Activated T-cell treated with anti-CD3 and anti-CD28 coated beads, Interleukin-2, amount 50 U/mL, for 48 hours (primary cell): Measurements from ENCODE around the gene CHST6.
"Not testable (repeated sequence)": the region's sequence is repeated elsewhere in the genome, so short reads cannot be mapped to it uniquely, and the experiment has no call there.

ENCODE experiments used
- DNase-seq, 2 experiments: peaks; one replicate each; pipeline ENCODE4 v3.0.0-alpha.2; 2020

Gene CHST6

DNA sequence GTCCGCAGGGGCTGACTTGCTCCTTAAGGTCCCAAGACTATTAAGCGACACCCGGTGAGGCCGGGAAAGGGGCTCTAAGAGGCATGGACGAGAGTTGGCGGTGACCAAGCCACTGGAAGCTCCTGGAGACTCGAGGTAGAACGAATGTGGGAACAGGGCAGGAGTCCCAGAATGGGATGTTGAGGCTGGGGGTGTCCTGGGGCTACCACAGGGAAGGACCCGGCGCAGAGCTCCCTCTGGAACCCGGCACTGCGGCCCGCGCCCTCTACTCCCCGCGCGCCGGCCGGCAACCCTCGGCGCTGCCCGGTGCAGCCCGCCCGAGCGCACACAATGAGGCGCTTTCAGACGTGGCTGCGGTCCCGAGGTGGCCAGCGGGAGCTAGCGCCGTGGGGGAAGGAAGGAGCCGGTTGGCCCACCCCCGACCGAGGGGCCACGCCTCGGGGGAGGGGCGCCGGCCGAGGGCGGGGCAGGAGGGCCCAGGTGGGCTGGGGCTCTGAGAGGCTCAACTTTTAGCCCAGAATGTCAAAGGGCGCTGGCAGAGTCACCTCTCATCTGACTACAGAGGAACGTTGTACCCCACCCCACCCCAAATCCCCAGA lies at the start of gene CHST6:
Gene CHST6, minus strand, starts transcription at position 366 of the 599 bp plus-strand sequence. CDS start 15,613 bp downstream, outside the sequence.
- peak; percentile 37 to 55 for DNase-seq

DNA sequence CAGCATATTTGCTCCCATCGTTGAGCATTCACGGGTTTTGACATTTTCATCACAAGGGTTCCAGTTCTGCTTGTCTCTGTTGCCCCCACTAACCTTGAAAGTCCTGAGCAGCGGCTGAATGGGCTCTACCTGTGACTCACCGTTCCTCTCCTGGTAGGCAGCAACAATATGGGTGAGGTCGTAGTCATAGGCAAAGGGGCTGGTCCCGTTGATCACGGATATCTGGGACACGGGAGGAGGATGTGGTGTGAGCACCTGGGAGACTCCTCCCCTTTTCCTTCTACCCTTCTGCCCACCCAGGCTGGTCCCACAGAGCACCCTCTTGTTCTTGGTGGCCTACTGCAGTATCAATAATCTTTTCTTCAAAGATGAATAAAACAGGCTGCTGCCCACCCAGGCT lies 47.2 kb upstream of the CHST6 start:
- DNase-seq = not testable (repeated sequence)

DNA sequence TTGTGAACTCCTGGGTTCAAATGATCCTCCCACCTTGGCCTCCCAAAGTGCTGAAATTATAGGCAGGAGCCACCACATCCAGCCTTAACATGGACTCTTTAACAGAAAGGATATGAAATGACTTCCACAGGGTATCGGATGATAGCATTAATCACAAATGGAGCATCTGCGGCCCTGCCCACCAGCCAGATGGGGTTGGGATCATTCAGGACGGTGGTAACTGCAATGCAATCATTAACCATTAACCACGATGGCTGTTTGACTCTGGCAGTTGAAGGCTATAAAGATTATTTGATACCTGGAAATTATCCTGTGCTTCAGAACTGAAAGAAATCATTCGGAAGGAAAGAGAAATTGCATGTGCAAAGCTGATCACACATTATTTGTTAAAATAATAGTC lies 46.0 kb upstream of the CHST6 start:
- DNase-seq = no peak

DNA sequence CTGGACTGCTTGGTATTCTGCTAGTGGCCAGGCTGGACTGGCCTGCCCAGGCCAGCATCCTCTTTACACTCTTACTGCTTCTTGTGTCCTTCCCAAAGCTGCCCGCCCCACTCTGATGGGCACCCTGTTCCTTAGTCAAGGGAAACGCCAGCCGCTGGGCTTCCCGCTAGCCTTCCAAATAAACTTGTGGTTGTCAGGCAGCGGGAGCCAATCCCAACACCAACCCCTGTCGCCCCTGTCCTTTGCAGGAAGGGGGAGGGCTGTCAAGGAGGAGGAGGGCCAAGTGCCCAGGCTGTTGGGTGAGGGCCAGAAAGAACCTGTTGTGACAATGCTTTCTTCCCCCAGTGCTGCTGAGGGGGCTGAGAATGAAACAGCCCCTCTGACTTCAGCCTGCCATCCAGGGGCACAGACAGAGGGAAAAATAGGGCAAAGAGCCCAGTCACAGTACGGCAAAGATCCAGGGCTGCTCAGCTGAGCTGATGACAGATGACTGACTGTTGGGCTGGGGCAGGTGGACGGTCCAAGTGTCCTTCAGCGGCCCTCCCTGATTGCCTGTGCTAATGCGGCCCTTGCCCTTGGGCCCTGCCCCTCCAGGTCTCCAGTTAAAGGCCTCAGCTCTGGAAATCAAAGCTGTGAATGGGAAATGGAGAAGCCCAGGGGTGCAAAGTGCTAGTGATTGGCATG lies 43.8 kb upstream of the CHST6 start:
- DNase-seq = not testable (repeated sequence)

DNA sequence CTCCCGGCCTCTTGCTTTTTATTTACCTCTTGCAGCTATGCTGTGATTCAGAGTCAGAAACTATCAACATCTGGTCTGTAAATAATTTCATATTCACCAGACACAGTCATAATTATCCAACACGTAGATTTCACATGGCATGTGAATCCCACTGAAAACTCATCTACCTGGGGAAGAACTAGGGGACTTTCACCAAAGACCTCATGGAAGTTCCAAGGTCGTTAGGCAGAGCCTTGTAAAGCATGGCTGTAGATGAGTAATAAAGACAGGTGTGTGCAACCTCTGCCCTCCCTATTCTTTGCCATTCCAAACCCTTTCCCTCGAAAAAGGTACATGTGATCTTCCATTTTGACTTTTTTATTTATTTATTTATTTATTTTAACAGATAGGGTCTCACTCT lies 42.5 kb upstream of the CHST6 start:
- DNase-seq = no peak

DNA sequence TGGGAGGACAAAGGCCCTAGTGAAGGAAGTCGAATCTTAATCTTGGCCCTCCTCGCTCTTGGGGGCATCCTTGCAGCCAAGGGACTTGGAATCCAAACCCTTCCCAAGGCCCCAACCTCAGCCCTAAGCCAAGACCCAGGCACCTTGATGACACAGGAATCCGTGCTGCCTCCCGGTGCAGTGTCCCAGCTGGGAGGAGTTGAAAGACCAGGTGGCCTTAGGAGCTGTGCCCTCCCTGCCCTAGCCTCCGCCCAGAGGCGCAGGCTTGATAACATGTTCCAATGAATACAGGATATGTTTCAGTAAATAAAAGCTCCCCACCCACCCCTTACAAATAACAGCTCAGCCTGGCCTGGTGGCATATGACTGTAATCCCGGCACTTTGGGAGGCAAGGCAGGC lies 40.7 kb upstream of the CHST6 start, which contains the start of gene CHST5:
Gene CHST5, minus strand, starts transcription at position 208 of the 400 bp plus-strand sequence. CDS start 5,724 bp downstream, outside the sequence.
- no peak for DNase-seq

DNA sequence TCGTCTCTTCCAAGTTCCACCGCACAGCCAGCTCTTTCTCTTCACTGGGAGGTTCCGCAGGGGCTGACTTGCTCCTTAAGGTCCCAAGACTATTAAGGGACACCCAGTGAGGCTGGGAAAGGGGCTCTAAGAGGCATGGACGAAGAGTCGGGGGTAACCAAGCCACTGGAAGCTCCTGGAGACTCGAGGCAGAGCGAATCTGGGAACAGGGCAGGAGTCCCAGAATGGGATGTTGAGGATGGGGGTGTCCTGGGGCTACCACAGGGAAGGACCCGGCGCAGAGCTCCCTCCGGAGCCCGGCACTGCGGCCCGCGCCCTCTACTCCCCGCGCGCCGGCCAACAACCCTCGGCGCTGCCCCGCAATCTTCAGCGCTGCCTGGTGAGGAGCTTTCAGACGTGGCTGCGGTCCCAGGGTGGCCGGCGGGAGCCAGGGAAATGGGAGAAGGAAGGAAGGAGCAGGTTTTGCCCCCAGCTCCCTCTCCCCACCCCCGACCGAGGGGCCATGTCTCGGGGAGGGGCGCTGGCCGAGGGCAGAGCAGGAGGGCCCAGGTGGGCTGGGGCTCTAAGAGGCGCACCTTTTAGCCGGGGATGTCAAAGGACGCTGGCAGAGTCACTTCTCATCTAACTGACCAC lies 40.1 kb upstream of the CHST6 start:
- DNase-seq = no peak

DNA sequence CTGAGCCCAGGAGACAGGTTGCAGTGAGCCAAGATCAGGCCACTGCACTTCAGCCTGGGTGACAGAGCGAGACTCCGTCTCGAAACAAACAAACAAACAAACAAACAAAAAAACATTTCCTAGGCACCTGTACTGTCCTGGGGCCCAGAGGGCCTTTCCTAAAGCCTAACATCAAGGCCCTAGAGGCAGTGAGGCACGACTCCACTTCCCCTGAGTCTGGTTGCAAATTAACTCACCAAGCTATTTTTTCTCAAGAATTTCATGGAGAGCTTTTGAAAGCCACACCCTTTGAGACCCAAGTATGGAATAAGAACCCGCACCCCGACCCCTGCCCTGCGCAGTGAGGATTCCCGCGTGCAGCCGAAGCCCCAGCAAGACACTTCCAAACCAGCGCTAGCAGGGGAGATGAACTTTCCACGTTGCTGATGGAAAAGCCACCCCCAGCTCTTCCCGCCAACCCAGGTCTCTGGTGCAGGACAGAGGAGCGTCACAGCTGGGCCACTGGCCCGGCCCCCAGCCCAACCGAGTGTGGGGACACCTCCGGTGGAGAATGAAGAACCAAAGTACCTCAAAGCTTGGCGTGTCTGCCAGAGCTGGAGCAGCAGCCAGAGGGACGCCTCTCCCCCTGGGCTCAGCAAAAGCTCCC lies 39.4 kb upstream of the CHST6 start:
- no peak for DNase-seq

DNA sequence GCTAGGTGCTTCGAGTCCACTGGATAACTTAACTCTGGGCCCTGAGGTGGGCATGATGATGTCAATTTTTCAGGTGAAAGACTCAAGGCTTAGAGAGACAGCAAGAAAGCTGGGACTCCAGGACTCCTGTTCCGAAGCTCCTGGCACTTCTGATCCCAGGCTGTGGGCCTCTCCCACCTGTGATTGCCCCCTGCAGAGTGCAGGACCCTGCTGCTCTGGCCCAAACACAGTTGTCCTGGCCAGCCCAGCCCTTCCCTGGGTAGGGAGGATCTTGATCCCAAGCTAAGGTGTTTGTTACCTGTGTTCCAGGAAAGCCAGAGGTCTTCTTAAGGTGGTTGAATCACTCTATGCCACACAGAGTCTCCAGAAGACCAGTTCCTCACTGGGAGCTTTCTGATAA lies 37.5 kb upstream of the CHST6 start:
- DNase-seq = no peak

DNA sequence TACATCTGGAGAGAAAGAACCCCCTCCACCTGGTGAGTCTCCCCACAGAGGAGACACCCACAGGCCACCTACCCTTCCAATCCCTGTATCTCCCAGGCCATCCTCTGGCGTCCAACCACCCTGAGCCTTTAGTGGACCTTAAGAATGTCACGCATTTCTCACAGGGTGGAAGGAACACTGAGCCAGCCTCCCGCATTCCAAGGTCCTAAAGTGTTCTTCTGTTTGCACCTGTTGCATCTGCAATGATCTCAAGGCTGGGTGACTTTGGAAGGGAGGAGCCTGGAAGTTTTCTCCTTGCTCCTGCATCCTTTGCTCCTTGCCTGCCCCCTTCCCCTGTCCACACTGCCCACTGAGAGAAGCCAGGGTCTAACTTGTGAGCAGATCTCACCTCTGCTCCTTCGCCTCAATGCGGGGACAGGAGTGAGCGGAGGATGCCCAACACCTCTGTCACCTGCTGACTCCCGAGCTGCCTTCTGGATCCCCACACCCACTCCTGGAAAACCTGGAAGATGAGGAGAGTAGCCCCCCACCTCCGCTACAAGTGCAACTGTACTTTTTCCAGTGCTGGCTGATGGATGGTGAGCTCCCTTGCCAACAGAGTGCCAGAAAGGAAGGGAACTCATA lies 37.0 kb upstream of the CHST6 start:
- DNase-seq = no peak

DNA sequence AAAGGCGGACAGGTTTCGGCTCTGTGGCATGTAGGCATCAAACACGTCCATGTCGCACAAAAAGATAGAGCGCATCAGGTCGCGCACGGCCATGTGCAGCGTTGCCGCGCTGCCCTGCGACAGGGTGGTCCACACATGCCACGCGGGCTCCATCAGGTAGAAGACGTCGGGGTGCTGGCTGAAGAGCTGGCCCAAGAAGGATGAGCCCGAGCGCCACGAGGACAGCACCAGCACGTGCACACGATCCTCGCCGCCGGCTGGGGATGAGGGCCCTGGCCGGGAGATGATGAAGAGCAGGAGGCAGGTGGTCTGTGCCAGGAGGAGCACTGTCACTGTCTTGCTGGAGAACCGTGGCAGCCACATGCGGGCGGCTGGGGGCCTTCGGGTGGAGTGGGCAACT lies 34.7 kb upstream of the CHST6 start:
- DNase-seq = no peak

DNA sequence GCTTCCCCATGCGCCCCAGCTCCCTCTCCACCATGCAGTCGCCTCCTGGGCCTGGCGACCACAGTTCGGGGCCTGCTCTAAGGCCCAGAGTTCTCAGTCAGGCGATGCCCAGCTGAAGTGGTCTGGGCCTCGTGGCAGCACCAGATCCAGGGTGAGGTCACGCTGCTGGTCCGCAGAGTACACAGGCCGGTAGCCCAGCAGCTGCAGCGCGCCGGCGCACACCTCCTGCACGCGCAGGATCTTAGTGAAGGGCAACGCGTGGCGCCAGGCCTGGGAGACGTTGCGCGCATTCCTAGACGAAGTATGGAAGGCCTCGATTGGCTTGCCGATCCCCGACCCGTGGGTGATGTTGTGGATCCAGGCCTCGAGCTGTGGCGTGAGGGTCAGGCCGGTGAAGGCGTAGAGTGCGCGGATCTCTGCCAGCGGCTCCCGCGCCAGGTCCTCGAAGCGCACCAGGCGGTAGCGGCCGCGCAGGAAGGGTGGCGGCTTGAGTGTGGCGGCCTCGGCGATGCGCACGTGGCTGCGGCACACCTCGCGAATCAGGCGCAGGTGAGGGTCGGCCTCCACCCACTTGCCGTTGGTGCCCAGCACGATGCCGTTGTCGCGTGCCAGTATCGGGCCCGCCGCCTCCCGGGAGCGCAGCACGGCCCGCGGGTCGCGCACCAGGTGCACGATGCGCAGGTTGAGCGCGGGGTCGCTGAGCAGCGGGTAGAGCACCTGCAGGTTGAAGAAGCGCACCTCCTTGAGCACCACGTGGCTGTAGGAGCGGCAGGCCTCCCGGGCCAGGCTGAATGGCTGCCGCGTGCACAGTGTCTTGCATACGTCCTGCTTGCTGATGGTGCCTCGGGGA lies 34.0 kb upstream of the CHST6 start:
- DNase-seq = no peak

DNA sequence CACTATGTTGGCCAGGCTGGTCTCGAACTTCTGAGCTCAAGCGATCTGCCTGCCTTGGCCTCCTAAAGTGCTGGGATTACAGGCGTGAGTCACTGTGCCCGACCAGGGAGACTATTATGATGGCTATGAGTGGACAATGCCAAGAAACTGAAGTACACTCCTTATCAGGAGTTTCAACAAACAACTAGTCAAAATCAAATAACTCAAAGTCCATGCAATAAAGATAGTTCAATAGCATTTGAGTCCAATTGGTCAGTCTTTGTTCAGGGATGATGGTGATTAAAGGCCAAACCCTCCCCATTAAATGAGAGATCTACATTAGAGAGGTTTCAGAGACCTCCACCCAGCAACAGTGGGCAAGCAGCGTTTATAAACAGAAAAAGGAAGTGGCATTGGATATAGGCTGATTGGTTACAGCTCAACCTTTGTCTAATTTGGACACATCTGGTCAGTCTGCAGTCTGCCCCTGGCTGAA lies 32.6 kb upstream of the CHST6 start:
- no peak for DNase-seq

DNA sequence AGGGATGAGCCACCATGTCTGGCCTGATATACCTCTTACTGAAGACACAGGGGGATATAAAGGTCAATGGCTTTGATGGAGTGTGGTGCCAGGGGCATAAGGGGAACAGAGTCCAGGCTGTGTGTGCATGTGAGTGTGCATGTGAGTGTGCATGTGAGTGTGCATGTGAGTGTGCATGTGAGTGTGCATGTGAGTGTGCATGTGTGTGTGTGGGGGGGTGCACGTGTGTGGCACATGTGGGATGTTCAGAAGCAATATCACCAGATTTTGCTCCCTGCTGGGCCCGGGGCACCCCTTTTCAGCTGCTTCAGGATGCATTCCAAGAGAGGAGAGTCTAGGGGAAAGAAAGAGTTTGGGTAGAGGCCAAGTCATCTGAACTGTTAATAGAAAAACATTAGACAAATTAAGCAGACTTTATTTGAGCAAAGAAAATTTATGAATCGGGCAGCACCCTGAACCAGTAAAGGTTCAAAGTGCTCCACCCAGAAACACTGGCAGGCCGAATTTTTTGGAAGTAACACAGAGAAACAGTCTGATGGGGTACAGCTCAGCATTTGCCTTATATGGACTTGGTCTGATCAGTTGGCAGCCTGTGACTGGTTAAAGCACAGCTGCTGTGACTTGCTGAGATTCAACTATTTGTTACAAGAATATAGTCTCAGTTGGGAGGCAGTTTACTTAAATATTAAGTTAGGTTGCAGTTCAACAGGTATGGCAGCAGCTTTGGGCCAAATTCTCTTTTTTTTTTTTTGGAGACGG lies 31.0 kb upstream of the CHST6 start:
- DNase-seq = no peak

DNA sequence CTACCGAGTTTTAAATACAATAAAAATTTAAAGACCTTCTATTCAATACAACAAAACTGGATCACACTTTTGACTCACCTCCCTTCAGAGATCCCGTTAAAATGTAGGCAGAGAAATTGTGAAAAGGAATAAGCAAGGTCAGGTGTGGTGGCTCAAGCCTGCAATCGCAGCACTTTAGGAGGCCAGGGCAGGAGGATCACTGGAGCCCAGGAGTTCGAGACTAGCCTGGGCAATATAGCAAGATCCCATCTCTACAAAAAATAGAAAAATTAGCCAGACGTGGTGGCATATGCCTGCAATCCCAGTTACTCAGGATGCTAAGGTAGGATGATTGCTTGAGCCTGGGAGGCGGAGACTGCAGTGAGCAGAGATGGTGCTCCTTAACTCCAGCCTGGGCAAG lies 23.9 kb upstream of the CHST6 start:
- no peak for DNase-seq

DNA sequence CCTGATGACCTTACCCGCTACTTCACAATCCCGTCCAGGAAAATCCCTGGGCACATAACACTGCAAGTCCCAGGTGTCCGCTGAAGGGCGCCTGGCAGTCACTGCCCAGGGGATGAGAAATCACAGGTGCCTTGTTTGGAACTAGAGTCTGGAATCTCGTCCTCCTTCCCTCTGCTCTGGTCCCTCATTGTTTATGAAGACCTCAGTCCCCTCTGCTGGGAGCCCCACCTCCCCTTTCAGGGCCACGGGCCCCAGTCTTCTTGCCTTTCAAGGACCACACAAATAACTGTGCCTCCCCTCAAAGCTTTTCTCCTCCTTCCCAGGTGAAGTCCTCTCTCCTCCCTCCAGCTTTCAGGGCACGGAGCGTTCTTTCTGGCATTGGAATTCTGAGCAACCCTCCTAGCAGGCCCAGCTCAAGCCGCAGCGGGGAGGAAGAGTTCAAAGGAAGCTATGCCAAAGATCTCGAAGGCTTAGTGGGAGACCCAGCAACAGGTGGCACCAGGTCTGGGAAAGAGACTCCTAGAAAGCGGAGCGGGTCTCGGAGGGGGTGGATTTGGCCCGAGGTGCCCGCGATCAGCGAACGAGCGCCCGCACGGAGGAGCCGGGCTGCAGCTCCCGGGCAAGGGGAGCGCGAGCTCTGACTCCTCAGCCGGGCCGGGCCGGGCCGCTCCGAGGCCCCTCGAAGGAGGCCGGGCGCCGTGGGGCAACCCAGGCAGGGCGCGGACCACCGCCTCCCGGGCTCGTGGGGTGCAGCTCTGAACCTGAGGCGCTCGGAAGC lies 21.1 kb upstream of the CHST6 start:
- DNase-seq = peak; percentile 52 to 65

DNA sequence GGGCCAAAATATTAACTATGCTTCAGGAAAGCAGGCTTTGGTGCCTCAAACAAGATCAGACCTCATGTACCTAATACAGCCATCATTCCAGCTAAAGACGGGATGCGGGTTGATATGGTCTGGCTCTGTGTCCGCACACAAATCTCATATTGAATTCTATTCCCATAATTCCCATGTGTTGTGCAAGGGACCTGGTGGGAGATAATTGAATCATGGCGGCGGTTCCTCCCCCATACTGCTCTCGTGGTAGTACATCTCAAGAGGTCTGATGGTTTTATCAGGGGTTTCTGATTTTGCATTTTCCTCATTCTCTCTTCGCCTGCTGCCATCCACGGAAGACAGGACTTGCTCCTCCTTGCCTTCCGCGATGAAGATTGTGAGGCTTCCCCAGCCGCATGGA lies 19.1 kb upstream of the CHST6 start:
- DNase-seq = no peak

DNA sequence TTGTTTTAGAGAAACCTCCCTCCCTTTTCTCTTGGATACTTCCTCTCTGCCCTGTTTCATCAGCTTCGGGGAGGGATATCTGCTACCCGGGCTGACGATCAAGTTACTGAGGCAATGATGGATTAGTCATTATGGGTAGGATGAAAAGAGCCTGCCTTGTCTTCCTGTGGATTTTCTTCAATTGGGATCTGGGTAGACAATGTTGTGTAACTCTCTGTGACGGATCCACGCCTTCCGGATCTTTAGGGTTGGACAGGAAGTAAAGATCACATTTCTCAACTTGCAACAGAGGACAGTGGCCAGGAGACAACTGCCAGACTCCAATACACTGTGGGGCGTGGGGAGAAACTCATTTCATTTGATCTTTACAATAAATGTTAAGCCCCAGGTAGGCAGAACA lies 11.3 kb upstream of the CHST6 start:
- DNase-seq = no peak

DNA sequence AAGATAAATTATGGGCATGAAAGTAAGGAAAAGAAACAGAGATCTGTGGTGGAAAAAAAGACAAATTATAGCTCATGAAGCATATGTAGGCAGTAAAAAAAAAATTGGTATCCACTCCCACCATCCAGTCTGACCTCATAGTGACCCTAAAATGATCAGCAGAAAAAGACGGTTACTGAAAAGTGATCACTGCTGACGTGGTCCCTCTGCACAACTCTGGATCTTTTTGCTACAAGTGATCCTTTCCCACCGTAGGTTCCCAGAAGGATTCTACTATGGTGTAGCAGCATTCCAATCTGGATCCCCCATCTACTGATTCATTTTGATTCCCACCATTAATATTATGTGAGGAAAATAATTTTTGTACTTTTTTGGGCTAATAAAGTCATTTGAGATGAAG lies 10.9 kb upstream of the CHST6 start:
- DNase-seq = no peak

DNA sequence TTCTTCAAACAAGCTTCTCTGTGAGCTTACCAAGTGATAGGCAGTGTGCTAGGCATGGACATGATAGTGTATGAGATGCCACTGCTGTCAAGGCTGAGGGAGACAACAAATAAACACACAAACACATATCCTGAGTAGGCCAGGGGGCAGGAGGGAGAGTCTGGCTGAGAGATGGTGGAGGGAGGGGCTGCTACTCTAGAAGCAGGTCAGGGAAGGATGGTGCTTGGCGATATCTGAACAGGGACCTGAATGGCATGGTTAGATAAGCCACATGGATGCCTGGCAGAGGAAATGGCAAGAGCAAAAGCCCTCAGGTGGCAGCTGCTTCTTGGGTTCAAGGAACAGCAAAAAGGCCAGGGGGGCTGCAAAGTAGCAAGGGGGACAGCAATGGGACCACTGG lies 8.6 kb upstream of the CHST6 start:
- DNase-seq = no peak
